Prostate gland (tissue), 2 donors: ENCODE measurements around the gene DENND6A. TPM values are rescaled to one million over a fixed set of nuclear protein-coding genes. Genes with fewer than 3 reads are reported as not detected.

Experiments used
- DNase-seq: peaks from one replicate; pipeline ENCODE4 v3.0.0-alpha.2; 2019; ENCODE audit warnings: low spot score
- H3K27ac ChIP-seq, 2 donors: fragments of 200-600 bp; sonication (generic); 2 replicates each; pipeline ENCODE4 v1.5.1; 2017 to 2019
- H3K27me3 ChIP-seq: fragments of 200-600 bp; sonication (generic); replicated peaks from 2 replicates; pipeline ENCODE4 v1.5.1; 2019; ENCODE audit not compliant: insufficient read depth
- H3K36me3 ChIP-seq, 2 donors: fragments of 200-600 bp; sonication (generic); 1 replicate in 1 of 2; 2 replicates in 1 of 2; pipeline versions ENCODE4 v1.5.1 to v1.8.1; 2017 to 2019
- H3K4me1 ChIP-seq: fragments of 200-600 bp; sonication (generic); replicated peaks from 2 replicates; pipeline ENCODE4 v1.5.1; 2019
- H3K4me3 ChIP-seq, 2 donors: fragments of 200-600 bp; sonication (generic); 2 replicates each; pipeline ENCODE4 v1.5.1; 2017 to 2019
- H3K9me3 ChIP-seq: fragments of 200-600 bp; sonication (generic); 2 replicates; pipeline ENCODE4 v1.5.1; 2017
- CTCF ChIP-seq, 4 experiments: fragments of 200-600 bp in 2 of 4; fragments of 450-650 bp in 2 of 4; sonication (generic) in 2 of 4; IDR thresholded peaks; 1 replicate in 3 of 4; 2 replicates in 1 of 4; pipeline ENCODE4 v1.5.1; 2016 to 2019; ENCODE audit warnings: antibody characterized with exemption in 4 of 4, mild to moderate bottlenecking in 2 of 4, moderate library complexity in 2 of 4
- POLR2A ChIP-seq: fragments of 450-650 bp; IDR thresholded peaks from one replicate; pipeline ENCODE4 v1.6.1; 2016; ENCODE audit warnings: antibody characterized with exemption, mild to moderate bottlenecking
- POLR2AphosphoS5 ChIP-seq: sonication (generic); formaldehyde crosslinking; IDR thresholded peaks from one replicate; pipeline ENCODE4 v1.6.1; 2017; ENCODE audit warnings: antibody characterized with exemption
- WGBS: methylation state at CpG from one replicate; pipeline ENCODE4 v1.1.5; 2018; 5-methylcytosine and 5-hydroxymethylcytosine counted together
- intact Hi-C: fragments of 100-400 bp; cut with DNase I; formaldehyde crosslinking; loops from one replicate; pipeline ENCODE4 v1.14.2; 2022
- total RNA-seq, 2 donors: library from RNA; depleted of rRNA; stranded (reverse); fragments of >200 nt; gene quantifications; one replicate each; pipeline ENCODE4 v1.1.0, GENCODE V29; 2016

Gene DENND6A
- total RNA-seq, 2 donors from 2014 or later, result 19.4 to 26.1 TPM

GRCh38 chr3:57661404-57661803, 31.5 kb downstream of the DENND6A start:
- Histone ChIP-seq H3K27ac (no peak overlapping the region), H3K4me1 (no peaks in the 10 kb centered on the region), H3K4me3 (no peak overlapping the region), H3K36me3 (peaks cover 0 to 5% of the 10 kb centered on the region in 2 donors), H3K27me3 (no peaks in the 10 kb centered on the region), H3K9me3 (no peaks in the 10 kb centered on the region)
- TF ChIP-seq POLR2A, result no peak
- no peak for TF ChIP-seq CTCF (IDR thresholded peaks at IDR 0.05)
- TF ChIP-seq POLR2AphosphoS5, result no peak
- intact Hi-C loops, result no loop called here
- no peak for DNase-seq

GRCh38 chr3:57659806-57660439, 33.0 kb downstream of the DENND6A start:
- no peak for DNase-seq
- Histone ChIP-seq H3K36me3 (peaks cover 0 to 5% of the 10 kb centered on the region in 2 donors), H3K9me3 (no peaks in the 10 kb centered on the region), H3K4me3 (no peak overlapping the region), H3K27ac (no peak overlapping the region), H3K27me3 (no peaks in the 10 kb centered on the region), H3K4me1 (no peaks in the 10 kb centered on the region)
- intact Hi-C loops, result no loop called here
- WGBS, result 95% methylated on average over 4 of the region's 4 CpGs
- TF ChIP-seq POLR2AphosphoS5 (no peak), POLR2A (no peak), CTCF (IDR thresholded peaks at IDR 0.05) (no peak)

- 39% methylated on average over 1 of the region's 1 CpG for WGBS
Measured at GRCh38 chr3:57659004-57659673, 33.7 kb downstream of the DENND6A start.

GRCh38 chr3:57658536-57658935, 34.3 kb downstream of the DENND6A start:
- H3K27ac ChIP-seq, result no peak overlapping the region
- no peaks in the 10 kb centered on the region for H3K27me3 ChIP-seq
- H3K4me3 ChIP-seq, result no peak overlapping the region
- no peaks in the 10 kb centered on the region for H3K9me3 ChIP-seq
- TF ChIP-seq CTCF (IDR thresholded peaks at IDR 0.05) (no peak), POLR2AphosphoS5 (no peak), POLR2A (no peak)
- H3K36me3 ChIP-seq, result peaks cover 0 to 5% of the 10 kb centered on the region in 2 donors
- H3K4me1 ChIP-seq, result no peaks in the 10 kb centered on the region
- intact Hi-C loops, result no loop called here
- DNase-seq, result no peak

More at GRCh38 chr3:57659004-57659673, 33.7 kb downstream of the DENND6A start:
- Histone ChIP-seq H3K4me1 (no peaks in the 10 kb centered on the region), H3K9me3 (no peaks in the 10 kb centered on the region), H3K27ac (no peak overlapping the region), H3K27me3 (no peaks in the 10 kb centered on the region), H3K36me3 (peaks cover 0 to 5% of the 10 kb centered on the region in 2 donors), H3K4me3 (no peak overlapping the region)
- no peak for DNase-seq
- intact Hi-C loops, result no loop called here
- TF ChIP-seq CTCF (IDR thresholded peaks at IDR 0.05) (no peak), POLR2A (no peak), POLR2AphosphoS5 (no peak)

- no peaks in the 10 kb centered on the region for H3K4me1 ChIP-seq
- intact Hi-C loops, result no loop called here
- WGBS, result 90% methylated on average over 2 of the region's 2 CpGs
- TF ChIP-seq POLR2AphosphoS5 (no peak), CTCF (IDR thresholded peaks at IDR 0.05) (no peak), POLR2A (no peak)
- no peaks in the 10 kb centered on the region for H3K9me3 ChIP-seq
- no peak for DNase-seq
- H3K36me3 ChIP-seq, result peaks cover 0 to 5% of the 10 kb centered on the region in 2 donors
- H3K27me3 ChIP-seq, result no peaks in the 10 kb centered on the region
- no peak overlapping the region for H3K27ac ChIP-seq
- no peak overlapping the region for H3K4me3 ChIP-seq
Measured at GRCh38 chr3:57655727-57656126, 37.1 kb downstream of the DENND6A start.
